GM19468 (cell line): ENCODE data around the gene DGKE.
A peak's percentile ranks its signal among the peaks of the same experiment; 100 is the strongest.

ENCODE experiments used
- ATAC-seq: cut with Tn5 transposase; IDR thresholded peaks from one replicate; pipeline ENCODE4 v1.9.1; 2021; ENCODE audit warnings: mild to moderate bottlenecking, moderate library complexity, moderate number of reproducible peaks; ENCODE audit not compliant: unreplicated experiment; ENCODE audit errors: extremely low read depth

DGKE gene

DNA sequence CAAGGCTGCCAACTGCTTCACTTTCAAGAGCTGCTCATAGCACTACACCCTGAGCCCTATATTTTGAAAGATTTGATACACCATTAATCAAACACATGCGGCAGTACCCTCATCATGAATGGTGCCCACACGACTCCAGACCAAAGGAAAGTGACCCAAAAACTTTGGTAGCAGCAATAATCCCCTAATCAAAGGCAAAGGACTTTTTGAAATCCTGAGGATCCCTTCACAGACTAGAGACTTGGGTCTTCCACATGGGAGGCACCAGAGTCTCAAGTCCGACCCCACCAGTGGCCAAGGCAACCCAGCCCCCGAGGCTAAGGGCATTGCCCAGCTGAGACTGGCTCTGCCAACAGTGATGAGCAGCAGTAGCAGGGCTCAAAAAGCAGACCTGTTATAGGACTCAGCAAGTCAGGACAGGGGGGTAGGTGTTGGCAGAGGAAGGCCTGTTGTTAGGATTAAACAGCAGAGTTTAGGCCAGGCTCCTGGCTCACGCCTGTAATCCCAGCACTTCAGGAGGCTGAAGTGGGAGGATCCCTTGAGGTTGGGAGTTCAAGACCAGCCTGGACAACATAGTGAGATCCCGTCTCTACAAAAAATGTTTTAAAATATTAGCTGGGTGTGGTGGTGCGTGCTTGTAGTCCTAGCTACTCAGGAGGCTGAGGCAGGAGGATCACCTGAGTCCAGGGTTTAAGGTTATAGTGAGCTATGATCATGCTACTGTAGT, 76.7 kb downstream of the DGKE start:
- ATAC-seq = no peak

DNA sequence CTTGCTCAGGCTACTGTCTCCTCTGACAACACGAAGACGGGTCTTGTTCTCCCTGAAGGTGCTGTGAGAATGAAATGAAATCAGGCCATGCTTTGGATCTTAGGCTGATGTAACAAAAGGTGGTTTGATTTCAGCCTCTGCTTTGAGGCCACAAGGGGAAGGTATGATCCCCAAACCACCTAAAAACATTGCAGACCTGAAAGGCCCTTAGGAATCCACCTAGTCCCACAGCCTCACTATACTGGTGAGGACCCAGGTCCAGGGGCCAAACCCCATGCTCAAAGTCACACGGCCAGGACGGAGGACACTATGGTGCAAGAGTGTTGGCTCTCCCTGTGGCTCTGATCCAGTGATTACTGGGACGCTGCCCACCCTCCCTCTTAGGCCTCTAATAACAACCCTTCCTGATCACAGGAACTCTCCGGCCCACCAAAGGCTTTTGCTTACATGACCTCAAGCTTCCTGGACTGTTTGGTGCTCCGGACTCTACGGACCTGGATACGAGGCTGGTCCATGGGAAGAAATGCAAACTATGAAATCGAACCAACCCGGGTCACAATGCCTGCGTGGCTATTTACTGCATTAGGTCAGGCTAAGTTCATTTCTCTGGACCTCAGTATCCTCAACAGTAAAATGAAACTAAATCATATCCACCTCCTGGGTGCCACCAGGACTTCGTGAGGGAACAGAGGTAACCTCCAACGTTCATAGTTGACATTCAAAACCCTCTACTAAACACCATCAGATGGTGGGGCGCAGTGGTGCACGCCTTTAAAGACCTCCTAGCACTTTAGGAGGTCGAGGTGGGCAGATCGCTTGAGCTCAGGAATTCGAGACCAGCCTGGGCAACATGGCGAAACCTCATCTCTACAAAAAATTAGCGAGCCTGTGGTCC, 78.4 kb downstream of the DGKE start:
- no peak for ATAC-seq

DNA sequence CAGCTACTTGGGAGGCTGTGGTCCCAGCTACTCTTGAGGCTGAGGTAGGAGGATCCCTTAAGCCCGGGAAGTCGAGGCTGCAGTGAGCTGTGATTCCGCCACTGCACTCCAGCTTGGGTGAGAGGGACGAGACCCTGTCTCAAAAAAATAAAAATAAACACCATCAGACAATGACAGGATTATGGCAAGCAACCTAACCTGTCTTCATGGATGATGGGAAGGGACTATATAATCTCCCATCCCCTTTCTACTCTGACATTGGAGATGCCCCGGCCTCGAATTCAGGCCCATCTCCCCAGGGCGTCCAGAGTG, 79.0 kb downstream of the DGKE start:
- ATAC-seq = no peak

DNA sequence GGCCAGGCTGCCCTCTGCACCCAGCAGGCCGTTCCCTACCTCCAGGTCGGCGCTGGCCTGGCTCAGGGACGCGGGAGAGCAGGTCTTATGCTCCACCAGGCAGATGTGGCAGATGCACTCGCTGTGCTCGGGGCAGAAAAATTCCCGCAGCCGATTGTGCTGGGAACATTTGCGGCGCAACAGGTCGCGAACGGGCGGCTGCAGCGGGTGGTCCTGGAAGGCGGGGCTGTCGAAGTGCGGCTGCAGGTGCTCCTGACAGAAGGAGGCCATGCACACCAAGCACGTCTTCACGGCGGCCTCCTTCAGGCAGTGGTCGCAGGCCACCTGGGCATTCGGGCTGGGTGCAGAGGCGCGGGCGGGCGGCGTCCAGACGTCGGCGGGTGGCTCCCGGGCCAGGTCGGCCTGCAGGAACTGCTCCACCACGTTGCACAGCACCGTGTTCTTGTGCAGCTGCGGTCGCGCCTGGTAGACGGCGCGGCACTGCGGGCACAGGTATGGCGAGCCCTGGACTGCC, 79.5 kb downstream of the DGKE start:
- peak; percentile 7 for ATAC-seq

DNA sequence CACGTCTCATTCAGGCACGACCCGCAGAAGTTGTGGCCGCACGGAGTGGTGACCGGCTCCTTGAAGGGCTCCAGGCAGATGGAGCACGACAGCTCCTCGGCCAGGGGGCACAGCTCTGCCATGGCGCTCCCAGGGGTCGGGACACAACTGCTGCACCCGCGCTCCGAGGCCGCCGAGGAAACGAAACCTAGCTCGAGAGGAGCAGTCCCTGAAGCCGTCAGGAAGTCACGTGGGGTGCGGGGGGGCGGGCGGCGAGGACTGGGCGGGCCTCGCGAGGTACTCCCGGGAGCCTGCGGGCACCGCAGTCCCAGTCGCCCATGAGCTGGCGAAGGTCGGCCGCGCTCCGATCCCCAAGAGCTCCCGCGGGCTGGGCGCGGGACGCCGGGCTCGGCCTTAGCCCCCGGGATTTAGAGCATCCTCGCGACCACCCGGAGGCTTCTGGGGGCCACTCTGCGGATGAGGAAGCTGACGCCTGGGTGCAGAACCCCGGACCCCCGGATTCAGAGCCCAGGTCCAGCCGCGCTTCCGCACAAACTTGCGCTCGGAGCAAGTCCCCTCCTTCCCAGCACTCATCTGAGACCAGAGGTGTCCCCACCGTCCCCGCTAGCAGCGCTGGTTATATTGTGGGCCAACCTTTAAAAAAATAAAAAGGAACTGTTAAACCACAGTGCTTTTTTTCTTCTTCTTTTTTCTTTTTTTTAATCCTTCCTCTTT, 80.1 kb downstream of the DGKE start, which contains the start of gene TRIM25:
Gene TRIM25, minus strand, starts transcription at position 183 of the 714 bp plus-strand sequence. Its CDS starts 61 bp downstream, at position 122.
- ATAC-seq = peak; percentile 59

DNA sequence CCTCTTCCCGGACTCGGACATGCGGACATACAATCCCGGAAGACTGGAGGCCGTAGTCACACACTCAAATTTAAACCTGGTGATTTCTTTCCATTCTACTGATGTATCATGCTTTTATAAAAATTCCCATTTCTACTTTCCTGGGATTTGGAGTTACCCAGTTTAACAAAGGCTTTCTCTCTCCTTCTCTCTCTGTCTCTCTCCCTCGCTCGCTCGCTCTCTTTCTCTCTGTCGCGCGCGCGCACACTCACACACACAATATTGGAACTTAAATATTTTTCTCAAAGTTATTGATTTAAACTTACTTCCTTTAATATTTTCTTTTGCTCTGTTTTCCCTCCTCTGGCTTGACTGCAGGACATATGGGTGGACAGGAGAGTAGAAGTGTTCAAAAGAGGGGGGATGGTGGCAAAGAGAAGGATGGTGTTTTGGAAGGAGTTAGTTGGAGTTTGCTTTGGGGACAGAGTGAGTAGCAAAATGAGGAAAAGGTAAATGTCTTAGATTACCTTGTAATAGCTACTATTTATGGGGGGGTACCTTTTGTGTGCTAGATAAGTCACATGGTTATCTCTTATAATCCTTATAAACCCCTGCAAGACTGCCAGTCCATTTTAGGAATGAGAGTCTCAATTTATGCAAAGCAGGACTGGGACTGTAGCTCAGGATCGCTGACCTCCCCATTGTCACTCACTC, 80.8 kb downstream of the DGKE start:
- ATAC-seq = no peak

DNA sequence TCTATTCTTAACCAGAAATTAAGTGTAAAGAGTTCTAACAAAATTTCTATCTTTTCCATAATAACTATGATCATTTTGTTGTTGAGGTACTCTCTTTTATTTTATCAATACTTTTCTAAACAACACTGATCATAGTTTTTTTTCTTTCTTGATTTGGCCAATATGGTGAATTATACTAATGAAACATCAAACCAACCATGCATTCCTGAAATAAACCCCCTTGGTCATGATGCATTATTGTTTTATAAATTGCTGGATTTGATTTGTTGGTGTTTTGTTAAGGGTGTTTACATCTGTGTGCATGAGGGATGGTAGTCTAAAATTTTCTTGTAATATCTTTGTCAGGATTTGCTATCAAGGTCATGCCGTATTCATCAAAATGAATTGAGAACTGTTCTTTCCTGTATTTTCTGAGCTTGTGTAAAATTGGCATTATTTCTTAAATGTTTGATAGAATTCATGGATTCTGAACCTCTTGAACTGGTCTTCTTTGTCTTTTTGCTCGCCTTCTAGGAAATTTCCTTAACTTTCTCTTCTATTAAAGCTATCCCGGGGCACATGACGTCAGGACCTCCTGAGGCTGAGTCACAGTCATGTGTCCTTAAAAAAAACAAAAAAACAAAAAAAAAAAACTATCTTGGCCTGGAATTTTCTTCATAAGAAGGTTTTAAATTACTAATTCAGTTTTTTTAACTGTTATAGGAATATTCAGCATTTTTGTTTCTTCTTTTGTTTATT, 83.8 kb downstream of the DGKE start:
- ATAC-seq = no peak

DNA sequence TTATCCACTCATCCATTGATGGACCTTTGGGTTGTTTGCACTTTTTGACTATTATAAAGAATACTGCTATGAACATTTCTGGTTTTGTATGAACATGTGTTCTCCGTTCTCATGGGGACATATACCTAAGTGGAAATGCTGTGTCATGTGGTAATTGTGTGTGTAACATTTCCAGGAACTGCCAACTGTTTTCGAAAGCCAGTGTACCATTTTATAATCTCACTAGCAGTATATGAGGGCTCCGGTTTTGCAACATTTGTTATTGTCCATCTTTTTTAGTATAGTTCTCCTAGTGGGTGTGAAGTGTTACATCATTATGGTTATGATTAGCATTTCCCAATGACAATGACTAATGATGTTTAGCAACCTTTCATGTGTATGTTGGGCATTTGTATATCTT, 85.0 kb downstream of the DGKE start:
- ATAC-seq = no peak
